Pancreas (tissue), 10 donors: Measurements from ENCODE around the gene SLCO4A1. TPM values are rescaled to one million over a fixed set of nuclear protein-coding genes. Genes with fewer than 3 reads are reported as not detected.
A peak's percentile ranks its signal among the peaks of the same experiment; 100 is the strongest.

Experiments used
- ATAC-seq, 4 donors: fragments of 200-7000 bp; cut with Tn5 transposase; one replicate each; pipeline versions ENCODE4 v1.8.0 to v1.9.1; 2020; ENCODE audit warnings: mild to moderate bottlenecking in 4 of 4, moderate library complexity in 4 of 4
- DNase-seq, 6 donors: peaks; one replicate each; pipeline ENCODE4 v3.0.0-alpha.2; 2020
- FAIRE-seq: peaks from 2 replicates; lab custom pipeline; 2012; peaks lifted over from hg19 to GRCh38; lab: Jason Lieb, UNC
- H3K27ac ChIP-seq, 4 donors: fragments of 200-600 bp; sonication (generic); 1 replicate in 3 of 4; 2 replicates in 1 of 4; pipeline versions ENCODE4 v1.5.0 to v1.8.0; 2020
- H3K27me3 ChIP-seq, 4 donors: fragments of 200-600 bp; one replicate each; pipeline ENCODE4 v1.8.0; 2021
- H3K36me3 ChIP-seq, 3 donors: fragments of 200-600 bp; sonication (generic) in 1 of 3; one replicate each; pipeline versions ENCODE4 v1.5.0 to v1.8.0; 2020 to 2021
- H3K4me1 ChIP-seq, 3 donors: fragments of 200-600 bp; one replicate each; pipeline ENCODE4 v1.8.0; 2021
- H3K4me3 ChIP-seq, 4 donors: fragments of 200-600 bp; sonication (generic) in 2 of 4; one replicate each; pipeline versions ENCODE4 v1.5.0 to v1.8.0; 2020 to 2021
- H3K9me3 ChIP-seq, 4 donors: fragments of 200-600 bp; one replicate each; pipeline ENCODE4 v1.8.0; 2021
- CTCF ChIP-seq, 4 donors: fragments of 200-600 bp; sonication (generic) in 3 of 4; IDR thresholded peaks; one replicate each; pipeline versions ENCODE4 v1.5.0 to v1.8.0; 2021; ENCODE audit warnings: antibody characterized with exemption in 4 of 4
- WGBS, 2 donors: extraction: QIAGEN DNeasy Blood & Tissue Kit; methylation state at CpG; one replicate each; pipeline ENCODE4 v1.1.7; 2013; 5-methylcytosine and 5-hydroxymethylcytosine counted together
- intact Hi-C, 3 donors: fragments of 100-400 bp; cut with DNase I; formaldehyde crosslinking; loops; one replicate each; pipeline versions ENCODE4 v1.11.1 to v1.14.2; 2022
- polyA plus RNA-seq, 2 donors: library from polyadenylated mRNA; stranded (reverse); fragments of 200-250 nt; gene quantifications; one replicate each; pipeline ENCODE4 v1.2.3, GENCODE V29; 2013
- total RNA-seq, 6 donors: library from RNA; stranded (reverse); fragmentation: NEBNext Ultra II Directional in 4 of 6; extraction: Animal tissue kit (Norgen Biotek cat#: 25700) in 4 of 6; gene quantifications; one replicate each; pipeline versions ENCODE4 v1.2.1 to v1.2.4, GENCODE V29; 2021 to 2023
- donor health status: healthy with polysubstance abuse.
- donor health status: DM: no; HTN: no; CAD: no; lungs with moderate emphysema.
- donor health status: DM: no; HTN: no; CAD: no.
- donor health status: control.
- donor health status: control.
- donor health status: Bipolar disorder and iron deficiency.
- donor health status: DM: yes; HTN: yes; CAD: no.
- donor health status: DM: no; HTN: no; CAD: no.
- donor health status: DM: no; HTN: no; CAD: no.
- donor health status: DM: yes; HTN: yes; CAD: no.

SLCO4A1 gene
- total and polyA plus RNA-seq, 8 donors, result 1.2 to 15.9 (median 2.2) TPM

GRCh38 chr20:62609279-62609720, 33.0 kb upstream of the SLCO4A1 start:
- no peak for ATAC-seq
- Histone ChIP-seq H3K27me3 (peaks cover 0 to 3% (median 0%) of the 10 kb centered on the region in 4 donors), H3K27ac (no peak overlapping the region), H3K36me3 (no peaks in the 10 kb centered on the region), H3K4me3 (no peak overlapping the region), H3K9me3 (no peaks in the 10 kb centered on the region), H3K4me1 (no peaks in the 10 kb centered on the region)
- DNase-seq, result peak in 1 of 6 donors; percentile 10
- 70 to 84% methylated on average over 11 of the region's 11 CpGs for WGBS, 2 donors
- no peak for TF ChIP-seq CTCF (IDR thresholded peaks at IDR 0.05)
- no peak for FAIRE-seq
- intact Hi-C loops, result no loop called here

- ATAC-seq (no peak), DNase-seq (peak in 2 of 6 donors; percentile 12 to 58), FAIRE-seq (no peak)
- H3K36me3 ChIP-seq, result no peaks in the 10 kb centered on the region
- intact Hi-C loops, result no loop called here
- H3K9me3 ChIP-seq, result no peaks in the 10 kb centered on the region
- no peak overlapping the region for H3K27ac ChIP-seq
- 63 to 85% methylated on average over 18 to 22 of the region's 22 CpGs for WGBS, 2 donors
- H3K27me3 ChIP-seq, result no peaks in the 10 kb centered on the region
- H3K4me3 ChIP-seq, result no peak overlapping the region
- H3K4me1 ChIP-seq, result no peaks in the 10 kb centered on the region
- TF ChIP-seq CTCF (IDR thresholded peaks at IDR 0.05), result no peak
Measured at GRCh38 chr20:62609811-62610757, 32.2 kb upstream of the SLCO4A1 start.

- ATAC-seq (no peak), DNase-seq (no peak), FAIRE-seq (no peak)
- Histone ChIP-seq H3K27me3 (no peaks in the 10 kb centered on the region), H3K9me3 (no peaks in the 10 kb centered on the region), H3K36me3 (no peaks in the 10 kb centered on the region), H3K27ac (no peak overlapping the region), H3K4me3 (no peak overlapping the region), H3K4me1 (no peaks in the 10 kb centered on the region)
- no peak for TF ChIP-seq CTCF (IDR thresholded peaks at IDR 0.05)
- intact Hi-C loops, result no loop called here
- WGBS, 2 donors, result 81 to 89% methylated on average over 2 of the region's 2 CpGs
Measured at GRCh38 chr20:62611012-62611411, 31.3 kb upstream of the SLCO4A1 start.

GRCh38 chr20:62611819-62612218, 30.5 kb upstream of the SLCO4A1 start:
- peak in 1 of 6 donors; percentile 48 for DNase-seq
- intact Hi-C loops, result no loop called here
- Histone ChIP-seq H3K9me3 (no peaks in the 10 kb centered on the region), H3K4me1 (no peaks in the 10 kb centered on the region), H3K27ac (no peak overlapping the region), H3K4me3 (no peak overlapping the region), H3K36me3 (no peaks in the 10 kb centered on the region), H3K27me3 (no peaks in the 10 kb centered on the region)
- no peak for FAIRE-seq
- ATAC-seq, result no peak
- WGBS, 2 donors, result 64 to 75% methylated on average over 19 of the region's 19 CpGs
- TF ChIP-seq CTCF (IDR thresholded peaks at IDR 0.05), result no peak
